Cerebellar cortex (tissue), 1 donor: Measurements from ENCODE around the gene IDI1.
"Not testable (repeated sequence)": the region's sequence is repeated elsewhere in the genome, so short reads cannot be mapped to it uniquely, and the experiment has no call there.

ENCODE experiments used
- DNase-seq: peaks from one replicate; pipeline ENCODE4 v3.0.0-alpha.2; 2015; ENCODE audit warnings: low spot score

The IDI1 gene

DNA sequence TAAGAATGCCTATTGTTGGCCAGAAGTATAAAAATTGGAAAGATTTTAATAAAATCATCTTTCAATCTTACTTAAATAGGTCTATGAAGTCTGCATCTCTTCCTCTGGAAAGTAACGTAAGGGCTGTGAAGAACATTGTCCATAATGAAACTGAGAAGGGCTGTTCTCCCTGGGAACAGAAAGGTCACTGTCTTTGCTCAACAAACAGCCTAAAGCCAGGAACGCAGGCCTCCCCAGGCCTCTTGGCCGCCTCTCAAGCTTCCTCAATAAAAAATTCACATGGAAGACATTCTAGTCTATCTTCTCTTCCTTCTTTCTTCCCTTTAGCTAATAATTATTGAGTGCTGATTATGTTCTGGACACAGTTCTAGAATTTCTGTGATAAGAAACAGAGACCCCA, 14.2 kb downstream of the IDI1 start:
- no peak for DNase-seq

DNA sequence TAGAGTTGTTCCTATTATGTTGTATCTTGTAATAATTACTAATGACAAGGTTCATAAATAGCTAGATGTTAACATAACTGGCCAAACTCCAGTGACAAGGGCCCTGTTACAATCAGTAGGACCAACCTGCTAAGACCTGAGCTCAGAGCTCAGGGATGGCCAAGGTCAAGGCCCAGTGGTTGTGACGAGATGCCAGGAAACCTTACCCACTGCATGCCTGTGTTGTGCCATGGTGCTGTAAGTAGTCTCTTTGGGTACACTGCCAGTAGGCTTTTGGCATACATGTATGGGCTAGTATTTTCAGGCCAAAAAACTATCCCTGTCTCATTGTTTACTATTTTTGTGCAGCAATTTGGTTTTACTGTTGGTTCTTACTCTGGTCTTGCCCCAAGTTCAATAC, 15.3 kb downstream of the IDI1 start:
- DNase-seq, result no peak

DNA sequence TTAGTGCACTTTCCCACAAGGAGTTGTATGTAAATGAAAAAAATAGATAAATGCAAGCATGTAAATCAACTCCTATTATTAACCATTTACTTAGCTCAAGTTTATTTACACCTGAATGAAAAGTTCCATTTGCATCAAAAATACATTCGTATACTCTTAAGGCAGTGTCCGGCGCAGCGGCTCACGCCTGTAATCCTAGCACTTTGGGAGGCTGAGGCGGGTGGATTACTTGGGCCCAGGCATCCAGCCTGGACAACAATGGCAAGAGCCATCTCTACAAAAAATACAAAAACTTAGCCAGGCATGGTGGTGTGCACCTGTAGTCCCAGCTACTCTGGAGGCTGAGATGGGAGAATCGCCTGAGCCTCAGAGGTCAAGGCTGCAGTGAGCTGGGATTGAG, 19.1 kb downstream of the IDI1 start:
- DNase-seq, result no peak

DNA sequence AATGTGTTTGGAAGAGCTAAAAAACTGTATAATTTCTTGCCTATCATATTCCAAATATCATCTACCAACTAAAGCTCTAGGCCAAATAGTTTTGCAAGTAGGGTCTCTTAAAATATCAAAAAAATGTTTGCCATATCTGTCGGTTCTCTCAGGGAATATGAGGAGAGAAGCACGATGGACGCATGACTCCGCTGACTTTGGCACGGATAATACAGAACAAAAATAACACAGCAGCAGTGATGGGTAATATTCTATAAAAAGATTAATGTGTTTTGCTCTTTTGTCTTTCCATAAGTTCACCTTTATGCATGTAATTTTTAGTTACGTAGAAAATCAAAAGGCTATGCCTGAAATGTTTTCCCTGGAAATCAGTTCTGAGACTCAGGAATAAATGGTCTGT, 22.3 kb downstream of the IDI1 start:
- DNase-seq, result no peak

DNA sequence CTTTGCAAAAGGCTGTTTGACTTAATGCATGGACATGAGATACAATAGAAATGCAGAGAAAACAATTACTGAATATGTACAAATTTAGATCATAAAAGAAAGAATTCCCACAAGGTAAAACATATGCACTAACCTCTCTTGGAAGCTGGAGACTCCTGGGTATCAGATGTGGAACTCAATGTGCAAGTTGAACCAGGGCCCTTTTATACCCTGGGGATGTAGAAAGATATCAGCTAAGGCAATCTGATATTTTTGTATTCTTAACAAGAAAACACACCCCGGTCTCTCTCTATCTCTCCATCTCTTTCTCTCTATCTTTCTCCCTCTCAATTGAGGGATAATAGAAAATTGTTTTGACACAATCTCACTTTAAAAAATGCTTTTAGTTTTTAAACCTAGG, 23.2 kb downstream of the IDI1 start, which contains the start of gene IDI2:
IDI2 (minus strand) TSS at position 177 of the 400 bp plus-strand sequence. CDS start 1,136 bp downstream, outside the sequence.
- DNase-seq, result no peak

DNA sequence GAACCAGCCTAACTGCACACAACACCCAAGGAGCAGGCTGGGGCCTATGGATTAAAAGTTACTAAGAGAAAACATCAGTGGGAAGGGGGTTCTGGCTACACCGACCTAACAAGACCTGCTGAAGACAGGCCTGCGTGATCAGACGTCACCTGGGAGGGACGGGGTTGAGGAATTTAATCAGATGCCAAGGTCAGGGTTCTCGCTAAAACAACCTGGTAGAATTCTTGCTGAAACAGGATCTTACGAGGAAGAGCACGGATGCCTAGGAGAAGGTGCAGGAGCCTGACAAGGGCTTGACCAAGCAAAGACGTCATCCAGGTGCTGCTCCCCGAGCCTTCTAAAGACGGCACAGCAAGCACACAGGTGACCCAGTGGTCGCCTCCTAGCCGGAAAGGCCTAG, 24.8 kb downstream of the IDI1 start:
- DNase-seq, result no peak

DNA sequence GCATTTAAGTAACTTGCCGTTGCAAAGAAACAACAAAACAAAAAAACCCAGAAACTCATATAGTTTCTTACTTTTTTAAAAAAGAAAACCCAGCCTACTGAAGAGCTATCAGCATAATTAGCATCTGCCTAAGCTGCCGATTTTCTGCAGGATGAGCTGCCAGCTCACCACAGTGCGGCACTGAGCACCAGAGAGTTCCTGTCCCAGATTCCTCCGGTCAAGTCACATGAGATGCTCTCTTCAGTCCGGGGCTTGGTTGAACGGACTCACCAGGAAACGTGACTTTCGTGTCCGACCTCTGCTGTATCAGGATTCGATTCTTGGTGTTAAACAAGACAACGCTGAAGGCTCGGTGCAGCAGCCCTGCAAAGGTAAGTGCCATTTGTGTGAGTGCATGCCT, 26.5 kb downstream of the IDI1 start:
- peak; percentile 89 for DNase-seq

DNA sequence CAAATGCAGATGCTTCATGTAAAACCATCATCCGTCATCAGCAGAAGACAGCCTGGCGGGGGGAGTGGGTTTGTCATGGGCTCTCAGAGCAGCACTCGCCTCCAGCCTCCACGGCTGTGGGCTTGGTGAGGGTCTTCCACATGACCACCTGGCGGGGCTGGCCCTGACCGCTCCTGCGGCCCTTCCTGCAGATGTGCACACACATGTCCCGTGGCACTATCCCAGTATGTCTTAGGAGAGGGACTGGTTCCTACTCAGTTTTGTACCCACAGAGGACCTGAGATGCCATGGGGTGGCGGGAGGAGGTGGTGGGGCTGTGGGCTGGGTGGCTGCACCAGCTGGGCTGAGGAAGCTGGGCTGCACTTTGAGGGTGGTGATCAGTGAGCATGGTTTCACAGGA, 28.0 kb downstream of the IDI1 start:
- no peak for DNase-seq

DNA sequence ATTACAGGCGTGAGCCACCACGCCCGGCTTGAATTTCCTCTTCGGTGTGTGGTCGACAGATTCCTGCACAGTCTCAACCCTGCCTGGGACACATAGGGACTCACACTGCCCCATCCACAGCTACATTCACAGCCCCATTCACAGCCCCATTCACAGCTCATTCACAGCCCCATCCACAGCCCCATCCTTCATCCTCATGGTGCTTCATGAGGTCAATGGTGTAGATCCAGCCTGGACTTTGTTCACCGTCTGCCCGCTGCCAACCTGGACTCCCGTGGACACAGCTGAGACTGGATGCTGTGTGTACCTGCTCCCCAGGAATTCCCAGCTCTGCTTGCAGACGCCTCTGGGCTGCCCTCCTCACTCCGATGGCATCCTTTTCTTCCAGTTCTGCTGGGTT, 28.5 kb downstream of the IDI1 start:
- DNase-seq, result no peak

DNA sequence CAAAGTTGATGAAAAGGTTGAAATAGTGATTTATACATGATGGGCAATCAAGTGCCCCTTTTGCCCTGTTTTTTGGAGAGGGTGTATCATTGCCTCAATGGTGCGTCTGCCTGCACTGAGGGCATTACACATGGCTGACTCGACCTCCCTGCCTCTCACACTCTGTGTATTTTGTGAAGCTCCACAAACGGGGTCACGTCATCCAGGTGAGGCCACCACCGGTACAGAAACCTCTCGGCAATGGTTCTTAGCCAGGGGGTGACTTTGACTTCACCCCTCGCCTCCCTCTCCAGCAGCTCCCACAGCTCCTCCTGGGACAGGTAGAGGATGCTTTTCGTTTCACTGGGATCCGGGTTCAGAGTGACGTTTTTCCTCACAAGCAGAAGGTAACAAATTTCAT, 29.6 kb downstream of the IDI1 start:
- no peak for DNase-seq

DNA sequence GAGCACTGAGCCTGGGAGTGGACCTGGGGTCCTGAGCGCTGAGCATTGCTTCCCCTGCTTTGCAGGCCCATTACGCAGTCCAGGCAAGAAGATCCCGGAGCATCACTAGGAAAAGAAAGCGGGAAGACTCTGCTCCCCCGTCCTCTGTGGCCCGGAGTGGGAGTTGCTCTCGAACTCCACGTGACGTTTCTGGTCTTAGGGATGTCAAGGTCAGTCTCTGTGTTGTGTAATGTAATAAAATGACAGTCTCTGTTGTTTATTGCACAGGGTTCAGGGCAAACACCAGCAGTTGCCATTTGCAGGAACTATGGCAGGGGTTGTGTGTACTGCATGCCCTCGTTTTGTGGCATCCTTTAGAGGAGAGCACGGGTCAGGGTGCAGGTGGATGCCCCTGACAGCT, 33.2 kb downstream of the IDI1 start:
- DNase-seq, result no peak

DNA sequence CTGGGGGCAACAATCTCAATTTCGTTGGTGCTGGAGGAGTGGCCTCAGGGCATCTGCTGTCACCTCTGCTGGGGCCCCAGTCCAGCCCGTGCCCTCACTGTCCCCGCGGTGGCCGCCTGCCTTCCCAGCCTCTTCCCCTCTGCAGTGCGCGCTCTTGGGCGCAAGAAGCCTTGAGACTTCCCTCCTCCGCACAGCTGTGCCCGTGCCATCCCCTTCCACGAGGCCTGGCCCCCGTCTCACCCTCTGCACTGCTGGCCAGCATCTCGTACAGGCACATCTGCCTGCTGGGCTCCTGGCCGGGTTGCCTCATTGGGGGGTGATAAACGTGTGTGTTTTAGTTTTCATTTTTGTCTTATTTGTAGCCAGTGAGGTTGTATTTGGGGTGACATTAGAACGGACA, 37.2 kb downstream of the IDI1 start:
- no peak for DNase-seq

DNA sequence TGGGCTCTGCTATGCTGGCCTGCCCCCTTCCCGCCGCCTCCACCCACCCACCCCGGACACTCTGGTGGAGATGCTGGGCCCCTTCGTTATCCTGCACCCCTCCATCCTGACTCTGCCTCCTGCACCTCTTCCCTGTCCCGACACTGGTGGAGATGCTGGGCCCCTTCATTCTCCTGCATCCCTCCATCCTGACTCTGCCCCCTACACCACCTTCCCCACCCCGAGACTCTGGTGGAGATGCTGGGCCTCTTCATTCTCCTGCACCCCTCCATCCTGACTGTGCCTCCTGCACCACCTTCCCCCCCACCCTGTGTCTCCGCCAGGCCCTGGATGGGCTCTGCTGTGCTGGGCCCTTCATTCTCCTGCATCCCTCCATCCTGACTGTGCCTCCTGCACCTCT, 38.2 kb downstream of the IDI1 start:
- DNase-seq, result no peak

DNA sequence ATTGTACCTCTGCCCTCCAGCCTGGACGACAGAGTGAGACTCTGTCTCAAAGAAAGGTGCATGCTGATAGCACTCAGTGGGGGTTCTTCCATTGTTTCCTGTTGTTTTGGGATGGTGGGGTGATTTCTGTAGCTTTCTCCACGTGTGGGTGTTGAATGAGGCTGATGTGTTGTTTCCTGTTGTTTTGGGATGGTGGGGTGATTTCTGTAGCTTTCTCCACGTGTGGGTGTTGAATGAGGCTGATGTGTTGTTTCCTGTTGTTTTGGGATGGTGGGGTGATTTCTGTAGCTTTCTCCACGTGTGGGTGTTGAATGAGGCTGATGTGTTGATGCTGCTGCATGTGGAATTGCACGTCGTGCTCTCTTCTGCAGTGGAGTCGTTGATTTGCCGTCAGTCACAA, 39.0 kb downstream of the IDI1 start:
- not testable (repeated sequence) for DNase-seq

DNA sequence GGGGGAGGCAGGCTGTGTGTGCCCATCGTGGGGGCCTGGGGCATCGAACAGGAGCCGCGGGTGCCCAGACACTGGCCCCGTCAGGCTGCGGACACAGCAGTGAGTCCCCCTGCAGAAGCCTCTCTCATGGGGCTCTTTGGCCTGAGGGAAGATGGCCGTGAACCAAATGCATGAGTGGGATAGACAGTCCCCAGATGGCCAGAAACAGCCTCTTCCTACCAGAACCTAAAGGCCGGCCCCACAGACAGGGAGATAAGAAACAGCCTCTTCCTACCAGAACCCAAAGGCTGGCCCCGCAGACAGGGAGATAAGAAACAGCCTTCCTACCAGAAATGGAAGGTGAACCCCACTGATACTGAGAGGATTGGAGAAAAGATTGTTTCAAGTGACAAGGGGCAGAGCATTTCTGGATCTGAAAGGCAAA, 39.8 kb downstream of the IDI1 start:
- DNase-seq, result no peak

DNA sequence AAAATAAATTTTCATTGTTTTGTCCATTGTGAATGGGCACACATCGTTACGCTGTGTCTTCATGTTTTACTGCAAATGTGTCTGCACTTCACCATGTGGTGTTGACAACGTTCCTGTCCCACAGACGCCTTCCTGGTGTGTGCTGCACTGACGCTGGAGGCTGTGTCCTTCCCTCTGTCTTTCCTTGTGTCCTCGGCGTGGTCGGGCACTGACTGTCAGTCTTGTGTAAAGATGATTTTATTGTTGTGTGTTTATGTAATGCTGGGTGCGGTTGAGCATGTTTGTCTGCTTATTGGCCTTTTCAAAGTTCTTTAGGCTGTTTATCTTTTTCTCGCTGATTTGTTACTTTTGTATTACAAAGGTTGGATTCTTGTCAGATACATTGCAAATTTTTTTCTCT, 41.3 kb downstream of the IDI1 start:
- DNase-seq, result no peak

DNA sequence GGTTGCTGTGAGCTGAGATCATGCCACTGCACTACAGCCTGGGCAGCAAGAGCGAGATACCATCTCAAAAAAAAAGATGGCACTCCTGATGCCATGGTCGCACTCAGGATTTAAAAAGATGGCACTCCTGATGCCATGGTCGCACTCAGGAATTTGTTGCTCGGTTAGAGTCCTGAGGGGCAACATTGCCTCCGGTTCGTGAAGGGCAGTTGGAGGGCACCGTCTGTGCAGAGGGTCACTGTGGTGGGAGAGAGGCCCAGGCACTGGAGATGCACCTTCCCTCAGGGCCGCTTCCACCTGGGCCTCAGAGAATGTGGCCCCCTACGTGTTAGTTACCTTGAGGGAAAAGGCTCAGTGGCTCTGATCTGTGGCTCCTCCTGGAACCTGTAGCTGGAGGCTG, 42.3 kb downstream of the IDI1 start:
- DNase-seq, result no peak

DNA sequence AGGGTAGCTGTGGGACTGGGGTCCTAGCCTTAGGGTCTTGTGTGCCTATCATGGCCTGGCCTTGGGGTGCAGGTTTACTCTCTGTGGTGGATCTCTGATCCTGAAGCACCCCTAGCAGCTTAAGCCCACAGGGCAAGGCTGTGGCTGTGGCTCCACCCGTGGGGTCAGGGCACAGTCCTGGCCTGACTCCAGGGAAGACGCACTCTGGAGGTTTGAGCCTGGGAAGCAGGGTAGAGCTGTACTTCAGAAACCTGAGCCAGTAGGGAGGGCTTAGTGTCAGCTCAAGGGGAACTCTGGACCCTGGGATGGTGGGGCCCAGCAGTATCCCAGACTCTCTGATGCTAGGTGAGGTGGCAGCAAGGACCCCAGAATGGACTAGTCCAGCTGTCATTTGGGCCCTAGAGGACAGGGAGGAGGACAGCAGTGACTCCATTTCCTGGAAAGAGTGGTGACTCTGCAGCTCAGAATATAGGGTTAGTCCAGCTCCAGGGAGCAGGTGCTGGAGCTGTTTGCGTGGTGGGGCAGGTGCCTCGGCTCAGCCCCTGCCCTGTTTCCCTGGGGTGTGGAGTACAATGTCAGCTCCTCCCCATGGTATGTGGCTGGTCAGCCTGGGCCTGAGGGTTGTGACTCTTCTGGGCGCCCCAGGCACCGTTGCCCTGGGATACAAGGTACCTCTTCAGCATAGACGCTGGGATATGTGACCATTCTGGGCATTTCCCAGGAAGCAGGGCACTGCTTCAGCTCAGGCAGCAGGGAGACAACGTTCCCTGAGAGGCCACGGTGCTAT, 44.8 kb downstream of the IDI1 start:
- no peak for DNase-seq

DNA sequence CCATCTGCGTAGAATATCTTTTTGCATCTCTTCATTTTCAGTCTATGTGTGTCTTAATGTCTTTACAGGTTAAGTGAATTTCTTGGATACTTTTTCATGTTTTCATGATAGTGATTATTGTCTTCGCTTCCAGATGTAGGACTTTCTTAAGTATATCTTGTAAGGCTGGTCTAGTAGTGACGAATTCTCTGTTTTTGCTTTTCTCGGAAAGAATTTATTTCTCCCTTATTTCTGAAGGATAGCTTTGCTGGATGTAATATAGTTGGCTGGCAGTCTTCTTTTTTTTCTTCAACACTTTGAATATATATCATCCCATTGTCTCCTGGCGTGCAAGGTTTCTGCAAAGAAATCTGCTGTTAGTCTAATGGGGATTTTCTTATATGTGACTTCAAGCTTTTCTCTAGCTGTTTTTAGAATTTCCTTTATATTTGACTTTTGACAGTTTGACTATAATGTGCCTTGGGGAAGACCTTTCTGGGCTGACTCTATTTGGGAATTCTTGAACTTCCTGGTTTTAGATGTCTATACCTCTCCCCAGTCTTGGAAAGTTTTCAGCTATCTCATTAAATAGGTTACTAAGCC, 46.4 kb downstream of the IDI1 start:
- no peak for DNase-seq

DNA sequence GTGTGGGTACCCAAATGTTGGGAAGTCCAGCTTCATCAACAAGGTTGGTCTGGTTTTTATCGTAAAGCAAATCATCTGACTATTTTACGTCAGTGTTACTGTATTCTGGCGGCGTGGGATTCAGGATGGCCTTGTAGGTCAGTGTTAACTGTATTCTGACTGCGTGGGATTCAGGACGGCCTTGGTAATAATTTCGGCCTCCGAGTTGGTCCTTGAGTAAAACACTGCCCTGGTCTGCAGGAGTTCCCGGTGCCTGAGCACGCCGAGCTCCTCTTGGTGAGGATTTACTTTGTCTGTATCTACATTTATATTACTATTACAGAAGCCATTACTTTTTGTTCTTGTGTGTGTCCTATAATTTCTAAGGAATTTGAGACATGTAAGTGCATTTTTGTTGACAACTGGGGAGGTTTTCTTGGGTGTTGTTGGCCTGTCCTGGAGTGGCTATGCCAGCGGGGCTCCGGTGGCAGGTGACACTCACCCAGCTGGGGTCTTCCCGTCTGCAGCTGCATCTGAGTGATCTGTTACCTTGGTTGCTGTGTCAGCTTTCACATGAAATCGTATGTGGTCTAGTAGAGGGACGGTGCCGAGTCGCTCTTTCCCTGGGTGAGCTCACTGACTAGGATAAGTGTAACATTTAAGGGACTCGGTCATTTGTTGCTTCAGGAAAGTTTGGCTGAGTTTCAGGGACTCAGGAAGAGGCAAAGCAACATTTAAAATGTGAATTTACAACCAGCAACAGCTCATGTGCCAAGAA, 51.5 kb downstream of the IDI1 start:
- DNase-seq, result no peak

DNA sequence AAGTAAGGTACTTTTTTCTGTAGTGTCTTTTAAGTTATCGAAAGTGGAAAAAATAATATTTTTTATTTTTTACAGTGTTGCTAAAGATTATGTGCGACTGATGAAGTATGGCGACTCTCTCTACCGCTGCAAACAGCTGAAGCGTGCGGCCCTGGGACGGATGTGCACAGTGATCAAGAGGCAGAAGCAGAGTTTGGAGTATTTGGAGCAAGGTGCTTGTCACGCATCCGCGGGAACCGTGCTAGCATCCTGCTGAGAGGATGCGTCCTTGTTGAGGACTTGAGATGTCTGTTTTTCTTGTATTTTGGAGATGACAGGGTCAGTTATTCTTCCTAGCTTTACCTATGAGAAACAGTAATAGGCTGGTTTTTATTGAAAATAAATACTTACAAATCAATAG, 52.9 kb downstream of the IDI1 start:
- no peak for DNase-seq

DNA sequence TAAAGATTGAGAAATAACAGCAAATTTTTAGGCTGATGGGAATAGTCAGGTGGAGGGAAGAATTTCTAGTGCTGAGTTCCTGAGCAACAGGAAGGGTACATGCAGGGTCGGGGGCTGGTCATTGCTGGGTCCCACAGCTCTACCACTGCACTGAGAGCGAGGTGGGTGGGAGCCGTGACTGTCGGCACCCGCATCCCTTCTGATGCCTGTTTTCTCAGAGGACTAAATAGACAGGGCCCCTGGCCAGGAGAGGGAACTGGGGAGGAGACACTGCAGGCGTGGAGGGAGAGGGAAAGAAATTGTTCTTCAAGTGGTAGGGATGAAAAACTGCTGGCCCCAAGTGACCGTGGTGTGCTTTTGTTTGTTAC, 53.4 kb downstream of the IDI1 start:
- DNase-seq, result no peak

DNA sequence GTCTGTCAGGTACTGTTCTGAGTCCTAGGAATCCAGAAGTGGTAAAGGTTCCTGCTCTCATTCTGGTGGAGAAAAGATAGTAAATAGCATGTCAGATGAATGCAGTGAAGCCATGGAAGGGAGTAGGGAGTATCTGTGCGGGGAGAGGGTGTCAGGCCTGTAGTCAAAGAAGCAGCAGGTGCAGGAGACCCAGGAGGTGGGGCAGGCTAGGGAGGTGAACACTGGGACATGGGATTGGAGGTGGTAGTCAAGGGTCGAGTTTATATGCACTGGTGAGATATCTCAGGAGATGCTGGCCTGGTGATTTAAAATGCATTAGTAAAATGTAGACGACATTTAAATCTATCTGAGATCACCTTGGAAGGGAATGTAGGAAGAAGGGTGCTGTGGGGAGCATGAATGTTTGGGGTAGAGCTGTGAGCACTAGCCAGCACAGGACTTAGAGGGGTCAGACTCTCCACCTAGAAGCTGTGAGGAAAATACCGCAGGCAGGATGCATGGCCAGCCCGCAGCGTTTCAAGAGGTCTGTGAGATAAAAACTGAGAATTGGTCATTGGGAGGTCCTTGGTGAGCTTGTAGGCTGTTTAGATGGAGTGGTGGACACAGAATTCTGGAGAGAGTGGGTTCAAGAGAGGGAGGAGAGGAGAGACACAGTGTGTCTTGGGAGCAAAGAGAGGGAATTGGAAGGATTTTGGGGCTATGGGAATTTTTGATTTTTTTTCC, 53.9 kb downstream of the IDI1 start:
- DNase-seq, result no peak
